ENCODE results near the gene FSTL5.

FSTL5 gene

GRCh38 chr4:161457906-161458305, 705.9 kb downstream of the FSTL5 start:
- Histone ChIP-seq H3K4me3 (ENCODE audit: low read depth in 1 of 2, low read length in 1 of 2) (no peak overlapping the region), H3K27me3 (no peaks in the 10 kb centered on the region), H3K9me3 (no peaks in the 10 kb centered on the region), H3K4me1 (ENCODE audit: control insufficient read depth in 1 of 2, insufficient read depth in 1 of 2, low read depth in 1 of 2, low read length in 1 of 2) (no peaks in the 10 kb centered on the region), H3K27ac (no peak overlapping the region), H3K36me3 (no peaks in the 10 kb centered on the region)
- TF ChIP-seq, protein P1, sequence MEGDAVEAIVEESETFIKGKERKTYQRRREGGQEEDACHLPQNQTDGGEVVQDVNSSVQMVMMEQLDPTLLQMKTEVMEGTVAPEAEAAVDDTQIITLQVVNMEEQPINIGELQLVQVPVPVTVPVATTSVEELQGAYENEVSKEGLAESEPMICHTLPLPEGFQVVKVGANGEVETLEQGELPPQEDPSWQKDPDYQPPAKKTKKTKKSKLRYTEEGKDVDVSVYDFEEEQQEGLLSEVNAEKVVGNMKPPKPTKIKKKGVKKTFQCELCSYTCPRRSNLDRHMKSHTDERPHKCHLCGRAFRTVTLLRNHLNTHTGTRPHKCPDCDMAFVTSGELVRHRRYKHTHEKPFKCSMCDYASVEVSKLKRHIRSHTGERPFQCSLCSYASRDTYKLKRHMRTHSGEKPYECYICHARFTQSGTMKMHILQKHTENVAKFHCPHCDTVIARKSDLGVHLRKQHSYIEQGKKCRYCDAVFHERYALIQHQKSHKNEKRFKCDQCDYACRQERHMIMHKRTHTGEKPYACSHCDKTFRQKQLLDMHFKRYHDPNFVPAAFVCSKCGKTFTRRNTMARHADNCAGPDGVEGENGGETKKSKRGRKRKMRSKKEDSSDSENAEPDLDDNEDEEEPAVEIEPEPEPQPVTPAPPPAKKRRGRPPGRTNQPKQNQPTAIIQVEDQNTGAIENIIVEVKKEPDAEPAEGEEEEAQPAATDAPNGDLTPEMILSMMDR (IDR thresholded peaks at IDR 0.05): no peak

GRCh38 chr4:161457311-161457710, 706.5 kb downstream of the FSTL5 start:
- no peaks in the 10 kb centered on the region for H3K4me1 ChIP-seq (ENCODE audit: control insufficient read depth in 1 of 2, insufficient read depth in 1 of 2, low read depth in 1 of 2, low read length in 1 of 2)
- TF ChIP-seq, protein P1 (IDR thresholded peaks at IDR 0.05): no peak

DNA sequence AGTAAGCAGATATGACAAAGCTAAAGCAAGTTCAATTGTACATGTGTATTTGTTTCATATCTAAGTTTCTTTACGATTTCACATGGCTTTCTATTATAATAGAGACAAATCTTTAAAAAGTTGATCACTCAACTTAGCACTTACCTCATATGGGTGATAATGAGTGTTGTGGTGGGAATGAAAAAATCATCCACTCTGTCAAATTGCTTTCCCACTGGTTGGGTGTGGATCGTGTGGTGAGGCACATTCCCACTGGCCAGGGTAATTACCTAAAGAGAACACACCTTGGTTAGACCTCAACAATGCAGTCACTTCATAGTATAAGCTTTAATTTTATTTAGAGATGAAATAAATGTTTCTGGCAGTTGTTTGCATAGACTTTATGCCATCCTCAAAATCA, 708.9 kb downstream of the FSTL5 start:
- Histone ChIP-seq H3K4me3 (ENCODE audit: low read depth in 1 of 2, low read length in 1 of 2) (no peak overlapping the region), H3K27ac (no peak overlapping the region), H3K36me3 (no peaks in the 10 kb centered on the region), H3K9me3 (no peaks in the 10 kb centered on the region), H3K27me3 (no peaks in the 10 kb centered on the region), H3K4me1 (ENCODE audit: control insufficient read depth in 1 of 2, insufficient read depth in 1 of 2, low read depth in 1 of 2, low read length in 1 of 2) (no peaks in the 10 kb centered on the region)
- TF ChIP-seq, protein P1 (IDR thresholded peaks at IDR 0.05): no peak

More at GRCh38 chr4:161457311-161457710, 706.5 kb downstream of the FSTL5 start:
- H3K36me3 ChIP-seq: no peaks in the 10 kb centered on the region
- H3K9me3 ChIP-seq: no peaks in the 10 kb centered on the region
- no peak overlapping the region for H3K4me3 ChIP-seq (ENCODE audit: low read depth in 1 of 2, low read length in 1 of 2)
- H3K27ac ChIP-seq: no peak overlapping the region
- no peaks in the 10 kb centered on the region for H3K27me3 ChIP-seq

GRCh38 chr4:161448550-161449180, 715.1 kb downstream of the FSTL5 start:
- TF ChIP-seq, protein P1 (IDR thresholded peaks at IDR 0.05): no peak
- Histone ChIP-seq H3K4me1 (ENCODE audit: control insufficient read depth in 1 of 2, insufficient read depth in 1 of 2, low read depth in 1 of 2, low read length in 1 of 2) (no peaks in the 10 kb centered on the region), H3K36me3 (no peaks in the 10 kb centered on the region), H3K9me3 (no peaks in the 10 kb centered on the region), H3K27ac (no peak overlapping the region), H3K27me3 (no peaks in the 10 kb centered on the region), H3K4me3 (ENCODE audit: low read depth in 1 of 2, low read length in 1 of 2) (no peak overlapping the region)

DNA sequence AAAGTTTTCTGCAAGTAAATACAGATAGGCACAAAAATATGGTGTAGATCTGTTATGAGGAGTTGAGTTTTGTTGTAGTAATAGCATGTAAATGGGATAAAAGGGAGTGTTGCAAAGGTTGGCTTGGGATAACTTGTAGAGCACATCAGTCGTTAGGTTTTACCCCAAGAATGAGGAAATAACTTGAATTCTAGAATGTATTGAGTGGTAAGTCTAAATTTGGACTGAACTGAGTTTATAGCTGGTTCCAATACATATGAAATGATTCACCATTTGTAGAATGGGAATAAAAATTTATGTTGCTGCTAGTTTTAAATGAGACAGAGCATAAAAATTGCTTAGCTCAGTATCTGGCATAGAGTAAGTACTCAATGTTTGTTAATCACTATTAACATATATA, 719.2 kb downstream of the FSTL5 start:
- H3K27me3 ChIP-seq: no peaks in the 10 kb centered on the region
- H3K36me3 ChIP-seq: no peaks in the 10 kb centered on the region
- H3K27ac ChIP-seq: no peak overlapping the region
- no peak overlapping the region for H3K4me3 ChIP-seq (ENCODE audit: low read depth in 1 of 2, low read length in 1 of 2)
- TF ChIP-seq, protein P1 (IDR thresholded peaks at IDR 0.05): no peak
- H3K9me3 ChIP-seq: no peaks in the 10 kb centered on the region
- no peaks in the 10 kb centered on the region for H3K4me1 ChIP-seq (ENCODE audit: control insufficient read depth in 1 of 2, insufficient read depth in 1 of 2, low read depth in 1 of 2, low read length in 1 of 2)
